ENCODE data around the gene CDH23. TPM values are rescaled to one million over a fixed set of nuclear protein-coding genes. Genes with fewer than 3 reads are reported as not detected.

Gene CDH23
- total and polyA plus RNA-seq, 2 of the 8 experiments (the other 6 are each of a cell fraction or from before 2014, with no cell fraction given) = 1.9 to 4.9 TPM

GRCh38 chr10:71695502-71696476, 299.1 kb downstream of the CDH23 start:
- FAIRE-seq = no peak

More at GRCh38 chr10:71695502-71696476, 299.1 kb downstream of the CDH23 start:
- no peak overlapping the region for H3K4me2 ChIP-seq (ENCODE audit: insufficient read depth in 1 of 2, low read depth in 2 of 2, low read length in 2 of 2)
- WGBS, 2 experiments (ENCODE audit: extremely low coverage in 1 of 2, insufficient coverage in 1 of 2, insufficient read length in 1 of 2, insufficient replicate concordance in 2 of 2, low coverage in 1 of 2, low lambda C conversion rate in 2 of 2, missing lambda C conversion rate in 1 of 2) = 88% methylated on average over 13 of the region's 14 CpGs; no CpG with 5 or more reads in 1 of the 2 experiments
- H3K9ac ChIP-seq (replicated peaks in 1 of 4; ENCODE audit: extremely low read depth in 1 of 4, low read depth in 3 of 4, low read length in 3 of 4) = no peak overlapping the region
- no peaks in the 10 kb centered on the region for H3K36me3 ChIP-seq (ENCODE audit: control insufficient read depth in 2 of 4, insufficient read depth in 4 of 4, low read length in 3 of 4)
- H2BK20ac ChIP-seq (ENCODE audit: low read length) = no peak overlapping the region
- H3K23me2 ChIP-seq (ENCODE audit: low read depth, low read length) = no peaks in the 10 kb centered on the region
- H2BK12ac ChIP-seq (ENCODE audit: low read depth, low read length) = peak overlapping the region; percentile 50; the same call in 1 of the 2 replicates
- no peaks in the 10 kb centered on the region; a peak in 1 of 7 replicates for H3K27me3 ChIP-seq (replicated peaks in 1 of 4; ENCODE audit: control insufficient read depth in 3 of 4, extremely low read depth in 1 of 4, insufficient read depth in 3 of 4, low read length in 3 of 4)
- H3K79me2 ChIP-seq (ENCODE audit: control insufficient read depth in 1 of 2, insufficient read depth in 2 of 2, low read length in 2 of 2) = no peaks in the 10 kb centered on the region
- no peak for TF ChIP-seq SRF (IDR thresholded peaks at IDR 0.05; ENCODE audit: low read depth, low read length)
- TF ChIP-seq CEBPB (IDR thresholded peaks at IDR 0.05; ENCODE audit: low read depth, low read length) = no peak
- H3K79me1 ChIP-seq (ENCODE audit: low read depth, low read length) = no peaks in the 10 kb centered on the region
- H3K18ac ChIP-seq (ENCODE audit: extremely low read depth, low read length) = no peak overlapping the region
- H2BK15ac ChIP-seq (ENCODE audit: low read length) = peak overlapping the region; percentile 49; the same call in 1 of the 2 replicates
- no peak for DNase-seq (ENCODE audit: low read depth in 1 of 2, low spot score in 2 of 2)
- no peak overlapping the region for H2BK5ac ChIP-seq (ENCODE audit: low read depth, low read length)
- H3K27ac ChIP-seq (ENCODE audit: low read depth, low read length) = no peak overlapping the region
- no peak overlapping the region for H2BK120ac ChIP-seq (replicated peaks; ENCODE audit: low read depth, low read length)
- 0 out of 2 replicates have a peak overlapping the region, but pooled peaks have one; percentile 44 for H2AK5ac ChIP-seq (ENCODE audit: low read depth, low read length)
- no peaks in the 10 kb centered on the region; a peak in 1 of 7 replicates for H3K4me1 ChIP-seq (replicated peaks in 1 of 4; ENCODE audit: control insufficient read depth in 3 of 4, insufficient read depth in 4 of 4, low read length in 3 of 4)
- no peak overlapping the region for H4K91ac ChIP-seq (replicated peaks; ENCODE audit: insufficient read length, low read length)
- H4K8ac ChIP-seq (ENCODE audit: extremely low read depth, insufficient read depth, low read length) = no peak overlapping the region
- no peak overlapping the region for H2AFZ ChIP-seq (ENCODE audit: low read length)
- no peak overlapping the region for H3K56ac ChIP-seq (replicated peaks; ENCODE audit: insufficient read length, low read depth, low read length)
- no peak overlapping the region for H3K4ac ChIP-seq (replicated peaks; ENCODE audit: insufficient read length, low read depth, low read length)
- CTCF ChIA-PET (ENCODE audit: partially characterized antibody) = interaction anchor here (0.6 to 11.1 kb wide), 70 partner anchors 10 to 389 kb away, joined by 3 to 169 read pairs (median 5); partner anchors contain the start of genes C10orf105, CDH23, SLC29A3 and VSIR
- POLR2A ChIA-PET (ENCODE audit: partially characterized antibody) = interaction anchor here (0.6 to 1.9 kb wide), 6 partner anchors 11 to 377 kb away, joined by 3 to 5 read pairs (median 3); partner anchors contain the start of gene SLC29A3
- H4K5ac ChIP-seq (ENCODE audit: insufficient read length, low read depth, low read length) = no peak overlapping the region
- H3K23ac ChIP-seq (ENCODE audit: insufficient read length) = no peak overlapping the region
- no peak overlapping the region for H3K14ac ChIP-seq (ENCODE audit: insufficient read length)
- H4K20me1 ChIP-seq (replicated peaks in 1 of 2; ENCODE audit: control insufficient read depth in 1 of 2, insufficient read depth in 2 of 2, low read length in 2 of 2) = no peaks in the 10 kb centered on the region
- no peak overlapping the region for H3K4me3 ChIP-seq (ENCODE audit: extremely low read depth in 1 of 4, insufficient read depth in 2 of 4, low read depth in 3 of 4, low read length in 4 of 4)
- 0 out of 4 replicates have a peak, but pooled peaks cover 0 to 7% of the 10 kb centered on the region in 2 experiments for H3K9me3 ChIP-seq (ENCODE audit: insufficient read depth in 2 of 2, low read depth in 1 of 2, low read length in 1 of 2)
